Fibroblast of the aortic adventitia (primary cell): ENCODE data around the gene GLCCI1. TPM values are rescaled to one million over a fixed set of nuclear protein-coding genes. Genes with fewer than 3 reads are reported as not detected.

Experiments used
- DNase-seq: peaks from one replicate; pipeline ENCODE4 v3.0.0-alpha.2; 2010; ENCODE audit warnings: low read depth
- H3K4me3 ChIP-seq: 2 replicates; pipeline ENCODE4 v1.5.1; 2011; ENCODE audit warnings: low read depth, mild to moderate bottlenecking, control low read depth, low read length, moderate library complexity
- total RNA-seq: library from RNA; depleted of rRNA; stranded (reverse); fragments of >200 nt; gene quantifications from 2 replicates; pipeline ENCODE4 v1.2.3, GENCODE V29; 2012; ENCODE audit warnings: low replicate concordance
- TF ChIP-seq, protein P1 (sequence below): IDR thresholded peaks from 2 replicates; pipeline ENCODE4 v1.5.1; 2011; ENCODE audit warnings: mild to moderate bottlenecking, low read length, control low read depth, inconsistent platforms; ENCODE audit not compliant: insufficient read depth

GLCCI1 gene
- total RNA-seq, 1 donor: 11.7 TPM

GRCh38 chr7:7972922-7973594 is 4.5 kb downstream of the GLCCI1 start:
- TF ChIP-seq, protein P1, sequence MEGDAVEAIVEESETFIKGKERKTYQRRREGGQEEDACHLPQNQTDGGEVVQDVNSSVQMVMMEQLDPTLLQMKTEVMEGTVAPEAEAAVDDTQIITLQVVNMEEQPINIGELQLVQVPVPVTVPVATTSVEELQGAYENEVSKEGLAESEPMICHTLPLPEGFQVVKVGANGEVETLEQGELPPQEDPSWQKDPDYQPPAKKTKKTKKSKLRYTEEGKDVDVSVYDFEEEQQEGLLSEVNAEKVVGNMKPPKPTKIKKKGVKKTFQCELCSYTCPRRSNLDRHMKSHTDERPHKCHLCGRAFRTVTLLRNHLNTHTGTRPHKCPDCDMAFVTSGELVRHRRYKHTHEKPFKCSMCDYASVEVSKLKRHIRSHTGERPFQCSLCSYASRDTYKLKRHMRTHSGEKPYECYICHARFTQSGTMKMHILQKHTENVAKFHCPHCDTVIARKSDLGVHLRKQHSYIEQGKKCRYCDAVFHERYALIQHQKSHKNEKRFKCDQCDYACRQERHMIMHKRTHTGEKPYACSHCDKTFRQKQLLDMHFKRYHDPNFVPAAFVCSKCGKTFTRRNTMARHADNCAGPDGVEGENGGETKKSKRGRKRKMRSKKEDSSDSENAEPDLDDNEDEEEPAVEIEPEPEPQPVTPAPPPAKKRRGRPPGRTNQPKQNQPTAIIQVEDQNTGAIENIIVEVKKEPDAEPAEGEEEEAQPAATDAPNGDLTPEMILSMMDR: no peak
- H3K4me3 ChIP-seq: no peak overlapping the region
- DNase-seq: no peak

DNA sequence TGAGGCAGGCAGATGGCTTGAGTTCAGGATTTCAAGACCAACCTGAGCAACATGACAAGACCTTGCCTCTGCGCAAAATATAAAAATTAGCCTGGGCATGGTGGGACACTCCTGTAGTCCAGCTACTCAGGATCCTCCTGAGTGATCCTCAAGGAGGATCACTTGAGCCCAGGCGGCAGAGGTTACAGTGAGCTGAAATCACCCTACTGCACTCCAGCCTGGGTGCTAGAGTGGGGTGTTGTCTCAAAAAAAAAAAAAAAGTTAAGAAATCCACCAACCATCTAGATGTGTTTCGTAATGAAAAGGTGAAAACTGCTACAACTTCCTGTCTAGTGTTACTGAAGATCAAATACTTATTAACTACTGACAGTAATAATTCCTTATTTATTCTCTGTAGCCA is 8.1 kb downstream of the GLCCI1 start:
- no peak for DNase-seq
- H3K4me3 ChIP-seq: no peak overlapping the region
- TF ChIP-seq, protein P1: no peak

DNA sequence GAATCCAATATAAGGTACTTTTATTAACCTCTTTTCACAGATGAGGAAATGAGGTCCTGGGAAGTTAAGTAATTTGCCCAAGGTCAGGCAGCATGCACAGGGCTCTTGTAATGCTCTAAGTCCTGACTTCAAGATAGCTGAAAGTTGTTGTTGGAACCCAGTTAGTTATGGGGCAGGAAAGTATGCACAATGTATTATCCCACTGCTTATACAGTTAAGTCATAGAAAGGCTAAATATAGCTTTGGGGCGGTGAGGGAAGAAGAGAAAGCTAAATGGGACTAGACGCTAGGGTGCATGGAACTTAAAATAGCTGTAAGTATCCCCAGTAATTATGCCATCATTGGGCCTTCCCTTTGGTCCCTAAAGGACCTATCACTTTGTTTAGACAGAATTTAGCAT is 9.2 kb downstream of the GLCCI1 start:
- DNase-seq: peak; percentile 58
- TF ChIP-seq, protein P1: no peak

GRCh38 chr7:7978860-7979259 is 10.3 kb downstream of the GLCCI1 start:
- H3K4me3 ChIP-seq: no peak overlapping the region
- DNase-seq: peak; percentile 12
- TF ChIP-seq, protein P1: no peak

More for the DNA sequence above, 9.2 kb downstream of the GLCCI1 start:
- H3K4me3 ChIP-seq: no peak overlapping the region

- TF ChIP-seq, protein P1: no peak
- H3K4me3 ChIP-seq: no peak overlapping the region
- no peak for DNase-seq
Measured at GRCh38 chr7:7979558-7979957, 11.0 kb downstream of the GLCCI1 start.

- TF ChIP-seq, protein P1: no peak
- no peak overlapping the region for H3K4me3 ChIP-seq
- DNase-seq: no peak
Measured at GRCh38 chr7:7980134-7980533, 11.5 kb downstream of the GLCCI1 start.

- TF ChIP-seq, protein P1: no peak
- DNase-seq: no peak
- H3K4me3 ChIP-seq: no peak overlapping the region
Measured at GRCh38 chr7:7982904-7983303, 14.3 kb downstream of the GLCCI1 start.
